IPS-20b (cell line): ENCODE data around the gene PADI1.

ENCODE experiments used
- H3K27ac ChIP-seq: one replicate; pipeline ENCODE4 v1.5.1; 2013; ENCODE audit warnings: low read length
- H3K27me3 ChIP-seq: 2 replicates; pipeline ENCODE4 v1.6.1; 2013; ENCODE audit warnings: mild to moderate bottlenecking, low read length, inconsistent platforms; ENCODE audit not compliant: insufficient read depth
- H3K36me3 ChIP-seq: 2 replicates; pipeline ENCODE4 v1.6.1; 2013; ENCODE audit warnings: low read depth, mild to moderate bottlenecking, inconsistent platforms, low read length, moderate library complexity; ENCODE audit not compliant: insufficient read depth
- H3K4me1 ChIP-seq: 2 replicates; pipeline ENCODE4 v1.6.1; 2013; ENCODE audit warnings: mild to moderate bottlenecking, control low read depth, inconsistent platforms, low read length, moderate library complexity; ENCODE audit not compliant: insufficient read depth
- H3K4me3 ChIP-seq: 2 replicates; pipeline ENCODE4 v1.5.1; 2013; ENCODE audit warnings: mild to moderate bottlenecking, low read length, inconsistent platforms
- H3K9ac ChIP-seq: 2 replicates; pipeline ENCODE4 v1.6.1; 2013; ENCODE audit warnings: low read depth, mild to moderate bottlenecking, inconsistent platforms, low read length, moderate library complexity
- H3K9me3 ChIP-seq: 2 replicates; pipeline ENCODE4 v1.6.1; 2013; ENCODE audit warnings: mild to moderate bottlenecking, low read depth, low read length, inconsistent platforms; ENCODE audit not compliant: insufficient read depth

PADI1 gene

DNA sequence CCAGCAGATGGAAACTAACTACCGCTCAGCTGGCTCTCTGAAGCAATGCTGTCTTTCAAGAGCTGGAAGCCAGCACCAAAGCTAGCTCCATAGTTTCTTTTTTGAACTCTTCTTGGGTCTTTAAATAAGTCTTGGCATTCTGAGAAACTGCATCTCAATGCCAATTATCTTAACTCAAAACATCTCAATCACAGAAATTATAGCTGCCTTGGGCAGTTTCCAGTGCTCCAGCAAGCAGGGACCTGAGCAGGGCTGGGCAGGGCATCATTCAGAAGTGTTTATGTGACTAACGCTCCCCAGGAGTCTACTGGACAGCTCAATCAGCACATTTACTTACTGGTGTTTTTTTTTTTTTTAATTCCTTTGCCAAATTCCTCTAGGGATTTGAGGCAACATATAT lies 84.8 kb downstream of the PADI1 start:
- no peak overlapping the region for H3K9ac ChIP-seq
- H3K36me3 ChIP-seq = no peaks in the 10 kb centered on the region
- H3K4me3 ChIP-seq = no peak overlapping the region
- H3K9me3 ChIP-seq = no peaks in the 10 kb centered on the region
- H3K4me1 ChIP-seq = no peaks in the 10 kb centered on the region
- H3K27ac ChIP-seq = no peak overlapping the region
- H3K27me3 ChIP-seq = no peaks in the 10 kb centered on the region

DNA sequence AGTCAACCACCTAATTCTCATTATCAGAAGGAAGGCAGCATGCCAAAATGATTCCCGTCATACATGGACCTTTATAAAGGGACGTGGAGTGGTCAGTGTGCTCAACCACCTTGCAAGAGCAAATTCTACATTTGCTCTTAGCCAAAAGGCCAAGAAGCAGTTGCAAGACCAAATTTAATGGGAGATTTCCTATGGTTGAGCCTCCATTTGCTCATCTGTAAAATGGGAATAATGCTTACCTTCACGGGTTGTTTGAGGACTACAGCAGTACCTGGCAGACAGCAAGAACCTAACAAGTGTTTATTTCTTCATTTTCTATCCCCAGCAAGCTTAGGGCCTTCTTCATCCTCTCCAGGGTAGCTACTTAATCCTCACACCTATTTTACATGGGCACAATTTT lies 85.6 kb downstream of the PADI1 start:
- Histone ChIP-seq H3K4me3 (no peak overlapping the region), H3K27me3 (no peaks in the 10 kb centered on the region), H3K27ac (no peak overlapping the region), H3K9me3 (no peaks in the 10 kb centered on the region), H3K36me3 (no peaks in the 10 kb centered on the region), H3K9ac (no peak overlapping the region), H3K4me1 (no peaks in the 10 kb centered on the region)

GRCh38 chr1:17292299-17293160 lies 87.6 kb downstream of the PADI1 start:
- H3K36me3 ChIP-seq = no peaks in the 10 kb centered on the region
- H3K4me3 ChIP-seq = no peak overlapping the region
- no peaks in the 10 kb centered on the region for H3K27me3 ChIP-seq
- no peak overlapping the region for H3K27ac ChIP-seq
- H3K9me3 ChIP-seq = no peaks in the 10 kb centered on the region
- no peaks in the 10 kb centered on the region for H3K4me1 ChIP-seq
- H3K9ac ChIP-seq = no peak overlapping the region

- H3K27ac ChIP-seq = no peak overlapping the region
- H3K4me3 ChIP-seq = no peak overlapping the region
- no peaks in the 10 kb centered on the region for H3K4me1 ChIP-seq
- H3K27me3 ChIP-seq = no peaks in the 10 kb centered on the region
- H3K9ac ChIP-seq = no peak overlapping the region
- no peaks in the 10 kb centered on the region for H3K9me3 ChIP-seq
- H3K36me3 ChIP-seq = no peaks in the 10 kb centered on the region
Observed at GRCh38 chr1:17293681-17294425, 88.9 kb downstream of the PADI1 start.

DNA sequence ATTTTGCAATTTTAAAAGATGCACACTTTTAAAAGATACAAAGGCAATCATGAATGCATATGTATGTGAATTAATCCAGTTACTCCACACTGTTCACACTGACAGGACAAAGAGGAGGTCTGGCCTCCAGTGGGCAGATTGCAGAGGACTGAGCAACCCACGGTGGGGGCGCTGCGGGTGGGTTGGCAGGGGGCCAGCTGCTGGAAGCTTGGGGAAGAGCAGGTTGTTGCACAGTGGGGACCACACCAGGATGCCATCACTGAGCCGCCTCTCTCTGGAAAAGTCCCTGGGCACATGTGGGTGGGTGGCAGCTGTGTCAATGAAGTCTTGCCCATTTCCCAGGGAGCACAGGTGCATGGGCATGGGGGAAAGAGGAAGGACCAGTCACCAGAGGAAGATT lies 90.4 kb downstream of the PADI1 start:
- Histone ChIP-seq H3K9ac (no peak overlapping the region), H3K9me3 (no peaks in the 10 kb centered on the region), H3K4me3 (no peak overlapping the region), H3K36me3 (no peaks in the 10 kb centered on the region), H3K27me3 (no peaks in the 10 kb centered on the region), H3K4me1 (no peaks in the 10 kb centered on the region), H3K27ac (no peak overlapping the region)
